Vagina (tissue), 2 donors: ENCODE measurements around the gene ELK4. TPM values are rescaled to one million over a fixed set of nuclear protein-coding genes. Genes with fewer than 3 reads are reported as not detected.

Experiments
- DNase-seq, 2 donors: peaks; one replicate each; pipeline ENCODE4 v3.0.0-alpha.2; 2017; ENCODE audit errors: extremely low spot score in 2 of 2
- H3K27ac ChIP-seq: fragments of 200-600 bp; sonication (generic); one replicate; pipeline ENCODE4 v1.5.1; 2019
- H3K27me3 ChIP-seq: fragments of 200-600 bp; sonication (generic); one replicate; pipeline ENCODE4 v1.5.1; 2019
- H3K36me3 ChIP-seq, 2 donors: fragments of 200-600 bp; sonication (generic); one replicate each; pipeline ENCODE4 v1.5.1; 2017 to 2019
- H3K4me1 ChIP-seq: fragments of 200-600 bp; sonication (generic); one replicate; pipeline ENCODE4 v1.5.1; 2019
- H3K4me3 ChIP-seq, 2 donors: fragments of 200-600 bp; sonication (generic); 1 replicate in 1 of 2; 2 replicates in 1 of 2; pipeline ENCODE4 v1.5.1; 2016 to 2019
- H3K9me3 ChIP-seq: fragments of 200-600 bp; sonication (generic); one replicate; pipeline ENCODE4 v1.5.1; 2019
- CTCF ChIP-seq, 3 experiments: fragments of 450-650 bp in 2 of 3; fragments of 200-600 bp in 1 of 3; sonication (generic) in 1 of 3; IDR thresholded peaks; one replicate each; pipeline ENCODE4 v1.5.1; 2017 to 2019; ENCODE audit warnings: antibody characterized with exemption in 3 of 3, mild to moderate bottlenecking in 2 of 3, moderate library complexity in 2 of 3
- POLR2A ChIP-seq, 2 donors: fragments of 450-650 bp; IDR thresholded peaks; one replicate each; pipeline ENCODE4 v1.6.1; 2017; ENCODE audit warnings: antibody characterized with exemption in 2 of 2, mild to moderate bottlenecking in 2 of 2, moderate library complexity in 2 of 2
- POLR2AphosphoS5 ChIP-seq, 2 donors: sonication (generic); formaldehyde crosslinking; IDR thresholded peaks; one replicate each; pipeline ENCODE4 v1.9.0; 2017; ENCODE audit warnings: antibody characterized with exemption in 2 of 2, mild to moderate bottlenecking in 2 of 2, low read depth in 1 of 2; ENCODE audit not compliant: insufficient read depth in 1 of 2
- intact Hi-C: fragments of 100-400 bp; cut with DNase I; formaldehyde crosslinking; loops from one replicate; pipeline ENCODE4 v1.15.1; 2023
- total RNA-seq: library from RNA; depleted of rRNA; stranded (reverse); fragments of >200 nt; gene quantifications from one replicate; pipeline ENCODE4 v1.2.3, GENCODE V29; 2016

ELK4 gene
- total RNA-seq, 1 donor from 2014 or later, result 24.1 TPM

- Histone ChIP-seq H3K9me3 (no peaks in the 10 kb centered on the region), H3K27me3 (no peaks in the 10 kb centered on the region), H3K4me3 (no peak overlapping the region), H3K36me3 (no peaks in the 10 kb centered on the region), H3K27ac (no peak overlapping the region), H3K4me1 (peaks cover 6% of the 10 kb centered on the region)
- peak in 1 of 2 donors; percentile 55 for DNase-seq
- intact Hi-C loops, result no loop called here
- TF ChIP-seq CTCF (IDR thresholded peaks at IDR 0.05), result no peak
- no peak for TF ChIP-seq POLR2AphosphoS5 (IDR thresholded peaks at IDR 0.05; ENCODE audit: insufficient read depth in 1 of 2, low read depth in 1 of 2)
- no peak for TF ChIP-seq POLR2A (IDR thresholded peaks at IDR 0.05)
Observed at GRCh38 chr1:205570796-205571537, 60.8 kb downstream of the ELK4 start.

DNA sequence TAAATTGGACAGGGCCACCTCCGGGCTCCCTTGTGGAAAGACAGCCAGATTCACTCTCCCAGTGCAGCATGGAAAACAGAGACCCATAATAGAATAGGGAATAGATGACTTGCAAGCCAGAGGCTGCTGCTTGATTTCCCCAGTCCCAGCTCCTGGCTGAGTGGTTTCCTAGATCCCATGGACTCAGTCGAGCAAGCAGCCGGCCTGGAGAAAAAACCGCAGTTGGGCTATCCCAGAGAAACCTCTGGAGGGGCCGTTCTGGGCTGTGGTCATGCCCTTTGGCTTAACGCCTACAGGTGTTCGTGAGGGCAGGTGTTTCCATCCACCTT lies 61.7 kb downstream of the ELK4 start:
- Histone ChIP-seq H3K9me3 (no peaks in the 10 kb centered on the region), H3K27ac (no peak overlapping the region), H3K36me3 (no peaks in the 10 kb centered on the region), H3K4me3 (no peak overlapping the region), H3K27me3 (no peaks in the 10 kb centered on the region), H3K4me1 (peaks cover 6% of the 10 kb centered on the region)
- peak in 1 of 2 donors; percentile 67 for DNase-seq
- TF ChIP-seq POLR2A (IDR thresholded peaks at IDR 0.05) (no peak), CTCF (IDR thresholded peaks at IDR 0.05) (no peak), POLR2AphosphoS5 (IDR thresholded peaks at IDR 0.05; ENCODE audit: insufficient read depth in 1 of 2, low read depth in 1 of 2) (no peak)
- intact Hi-C loops, result no loop called here

DNA sequence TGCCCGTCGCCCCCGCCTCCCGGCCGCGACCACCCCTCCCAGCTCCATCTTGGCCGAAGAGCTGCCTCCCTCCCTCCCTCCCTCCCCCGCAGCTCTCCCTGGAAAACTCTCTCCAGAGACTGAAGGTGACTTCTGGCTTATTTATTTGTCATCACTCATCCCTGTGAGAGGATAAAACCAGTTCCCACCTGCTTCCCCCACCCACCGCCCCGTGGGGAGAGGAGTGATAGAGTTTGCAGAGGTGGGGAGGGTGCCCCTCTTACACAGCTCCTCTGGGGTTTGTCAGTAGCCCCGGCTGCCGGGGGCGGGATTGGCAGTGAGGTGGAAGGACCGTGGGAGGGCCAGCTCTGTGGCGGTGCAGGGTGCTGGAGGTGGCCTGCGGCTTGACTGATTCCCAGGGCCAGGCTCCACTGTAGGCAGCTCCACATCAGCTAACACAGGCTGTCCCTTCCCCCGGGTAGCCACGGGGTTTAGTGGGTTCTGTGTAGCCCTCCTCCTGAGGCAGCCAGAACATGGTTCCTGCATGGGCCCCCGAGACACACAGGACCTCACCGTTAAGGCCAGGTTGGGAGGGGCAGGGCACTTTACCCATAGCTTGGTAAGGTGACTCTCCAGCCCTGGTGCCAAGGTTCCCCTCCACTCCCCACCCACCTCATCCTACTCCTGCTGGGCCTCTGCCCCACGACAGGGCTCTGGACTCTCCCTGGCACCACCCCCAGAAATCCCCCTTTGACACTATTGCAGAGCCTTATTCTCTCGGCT lies 62.2 kb downstream of the ELK4 start:
- peak in 1 of 2 donors; percentile 85 for DNase-seq
- peaks cover 6% of the 10 kb centered on the region for H3K4me1 ChIP-seq
- no peak overlapping the region for H3K27ac ChIP-seq
- intact Hi-C loops, result no loop called here
- peak overlapping the region; percentile 34 for H3K4me3 ChIP-seq
- no peaks in the 10 kb centered on the region for H3K9me3 ChIP-seq
- no peaks in the 10 kb centered on the region for H3K27me3 ChIP-seq
- TF ChIP-seq POLR2AphosphoS5 (IDR thresholded peaks at IDR 0.05; ENCODE audit: insufficient read depth in 1 of 2, low read depth in 1 of 2), result no peak
- no peak for TF ChIP-seq POLR2A (IDR thresholded peaks at IDR 0.05)
- no peak for TF ChIP-seq CTCF (IDR thresholded peaks at IDR 0.05)
- H3K36me3 ChIP-seq, result no peaks in the 10 kb centered on the region

DNA sequence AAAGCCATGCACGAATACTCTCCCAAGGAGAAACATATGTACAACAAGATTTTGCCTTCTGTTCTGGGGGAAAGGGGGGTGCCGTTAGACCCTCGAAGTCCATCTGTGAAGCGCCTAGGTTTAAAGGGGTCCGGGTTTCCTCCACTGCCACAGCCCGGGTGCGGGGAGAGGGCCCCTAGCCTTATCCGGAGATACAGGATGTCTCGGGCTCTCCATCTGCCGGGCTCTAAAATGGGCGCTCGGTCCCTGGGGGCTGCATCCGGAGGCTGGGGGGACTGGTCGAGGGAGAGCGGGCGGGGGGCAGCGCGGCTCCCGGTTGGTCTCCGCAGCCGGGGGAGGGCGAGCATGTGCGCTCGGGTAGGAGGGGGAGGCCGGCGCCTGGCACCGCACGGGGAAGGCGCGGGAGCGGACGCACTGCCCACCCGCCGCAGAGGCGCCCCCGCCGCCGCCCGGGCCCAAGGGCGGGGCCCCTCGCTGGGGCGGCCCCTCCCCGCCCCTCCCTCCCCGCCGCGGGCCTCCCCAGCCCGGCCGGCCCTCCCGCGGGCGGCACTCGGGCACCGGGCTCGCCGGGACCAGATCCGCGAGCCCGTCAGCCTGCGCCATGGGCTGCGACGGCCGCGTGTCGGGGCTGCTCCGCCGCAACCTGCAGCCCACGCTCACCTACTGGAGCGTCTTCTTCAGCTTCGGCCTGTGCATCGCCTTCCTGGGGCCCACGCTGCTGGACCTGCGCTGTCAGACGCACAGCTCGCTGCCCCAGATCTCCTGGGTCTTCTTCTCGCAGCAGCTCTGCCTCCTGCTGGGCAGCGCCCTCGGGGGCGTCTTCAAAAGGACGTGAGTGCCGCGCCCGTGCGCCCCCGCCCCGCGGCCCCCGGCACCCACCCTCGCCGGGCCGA lies 63.1 kb downstream of the ELK4 start:
- H3K27me3 ChIP-seq, result no peaks in the 10 kb centered on the region
- intact Hi-C loops, result no loop called here
- peaks cover 9% of the 10 kb centered on the region for H3K4me1 ChIP-seq
- no peaks in the 10 kb centered on the region for H3K36me3 ChIP-seq
- TF ChIP-seq POLR2A (IDR thresholded peaks at IDR 0.05) (no peak), POLR2AphosphoS5 (IDR thresholded peaks at IDR 0.05; ENCODE audit: insufficient read depth in 1 of 2, low read depth in 1 of 2) (no peak), CTCF (IDR thresholded peaks at IDR 0.05) (no peak)
- H3K4me3 ChIP-seq, result peak overlapping the region; percentile 34
- H3K9me3 ChIP-seq, result no peaks in the 10 kb centered on the region
- no peak overlapping the region for H3K27ac ChIP-seq
- peak in 1 of 2 donors; percentile 55 for DNase-seq
